GM10266 (cell line): ENCODE results near the gene IGFBP7.

Experiments used
- DNase-seq: peaks from one replicate; pipeline ENCODE4 v3.0.0; 2012; ENCODE audit errors: extremely low spot score
- TF ChIP-seq, protein P1 (sequence below): IDR thresholded peaks from 2 replicates; pipeline ENCODE4 v1.5.1; 2012; ENCODE audit warnings: mild to moderate bottlenecking, low read depth; ENCODE audit not compliant: control insufficient read depth, insufficient read depth; ENCODE audit errors: missing control alignments

IGFBP7 gene

GRCh38 chr4:57073559-57073958, 36.6 kb downstream of the IGFBP7 start:
- TF ChIP-seq, protein P1, sequence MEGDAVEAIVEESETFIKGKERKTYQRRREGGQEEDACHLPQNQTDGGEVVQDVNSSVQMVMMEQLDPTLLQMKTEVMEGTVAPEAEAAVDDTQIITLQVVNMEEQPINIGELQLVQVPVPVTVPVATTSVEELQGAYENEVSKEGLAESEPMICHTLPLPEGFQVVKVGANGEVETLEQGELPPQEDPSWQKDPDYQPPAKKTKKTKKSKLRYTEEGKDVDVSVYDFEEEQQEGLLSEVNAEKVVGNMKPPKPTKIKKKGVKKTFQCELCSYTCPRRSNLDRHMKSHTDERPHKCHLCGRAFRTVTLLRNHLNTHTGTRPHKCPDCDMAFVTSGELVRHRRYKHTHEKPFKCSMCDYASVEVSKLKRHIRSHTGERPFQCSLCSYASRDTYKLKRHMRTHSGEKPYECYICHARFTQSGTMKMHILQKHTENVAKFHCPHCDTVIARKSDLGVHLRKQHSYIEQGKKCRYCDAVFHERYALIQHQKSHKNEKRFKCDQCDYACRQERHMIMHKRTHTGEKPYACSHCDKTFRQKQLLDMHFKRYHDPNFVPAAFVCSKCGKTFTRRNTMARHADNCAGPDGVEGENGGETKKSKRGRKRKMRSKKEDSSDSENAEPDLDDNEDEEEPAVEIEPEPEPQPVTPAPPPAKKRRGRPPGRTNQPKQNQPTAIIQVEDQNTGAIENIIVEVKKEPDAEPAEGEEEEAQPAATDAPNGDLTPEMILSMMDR, result no peak
- no peak for DNase-seq

DNA sequence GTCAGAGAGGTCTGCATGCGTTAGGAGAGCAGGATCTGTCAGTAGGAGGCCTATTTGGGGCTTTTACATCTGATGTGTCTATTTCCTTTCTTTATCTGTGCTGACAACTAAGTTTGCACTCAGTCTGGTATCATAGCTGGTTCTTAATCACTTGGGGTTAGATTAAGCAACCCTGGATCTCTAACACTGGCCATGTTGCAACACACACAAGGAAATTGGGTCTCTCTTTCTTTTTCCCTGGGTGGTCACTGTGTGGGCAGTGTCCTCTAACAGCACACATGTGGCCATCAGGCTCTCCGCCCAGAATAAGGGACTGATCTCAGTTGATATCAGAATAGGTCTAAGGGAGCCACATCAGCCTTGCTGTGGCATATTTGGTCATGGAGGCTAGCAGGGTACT, 38.9 kb downstream of the IGFBP7 start:
- TF ChIP-seq, protein P1, result no peak
- DNase-seq, result no peak

DNA sequence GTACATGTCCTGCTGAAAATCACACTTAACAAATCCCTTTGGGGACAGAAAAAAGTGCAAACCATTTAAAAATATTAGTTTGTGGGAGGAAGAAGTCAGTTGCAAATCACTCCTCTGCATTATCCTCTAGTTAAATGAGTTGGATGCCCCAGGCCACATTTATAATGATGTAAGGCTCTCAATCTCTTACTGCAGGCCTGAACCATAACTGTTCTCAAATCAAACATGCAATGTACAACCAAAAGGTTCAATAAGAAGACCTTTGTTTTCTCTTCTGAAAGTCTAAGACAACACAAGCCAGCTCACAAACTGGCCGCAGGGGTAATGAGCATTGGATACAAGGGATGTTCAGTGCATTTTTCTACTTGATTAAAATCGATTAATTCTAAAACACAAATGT, 39.7 kb downstream of the IGFBP7 start:
- TF ChIP-seq, protein P1, result no peak
- no peak for DNase-seq

- TF ChIP-seq, protein P1, result no peak
- no peak for DNase-seq
Measured at GRCh38 chr4:57068237-57068981, 41.8 kb downstream of the IGFBP7 start.

GRCh38 chr4:57065730-57066482, 44.3 kb downstream of the IGFBP7 start:
- TF ChIP-seq, protein P1, result no peak
- DNase-seq, result no peak

DNA sequence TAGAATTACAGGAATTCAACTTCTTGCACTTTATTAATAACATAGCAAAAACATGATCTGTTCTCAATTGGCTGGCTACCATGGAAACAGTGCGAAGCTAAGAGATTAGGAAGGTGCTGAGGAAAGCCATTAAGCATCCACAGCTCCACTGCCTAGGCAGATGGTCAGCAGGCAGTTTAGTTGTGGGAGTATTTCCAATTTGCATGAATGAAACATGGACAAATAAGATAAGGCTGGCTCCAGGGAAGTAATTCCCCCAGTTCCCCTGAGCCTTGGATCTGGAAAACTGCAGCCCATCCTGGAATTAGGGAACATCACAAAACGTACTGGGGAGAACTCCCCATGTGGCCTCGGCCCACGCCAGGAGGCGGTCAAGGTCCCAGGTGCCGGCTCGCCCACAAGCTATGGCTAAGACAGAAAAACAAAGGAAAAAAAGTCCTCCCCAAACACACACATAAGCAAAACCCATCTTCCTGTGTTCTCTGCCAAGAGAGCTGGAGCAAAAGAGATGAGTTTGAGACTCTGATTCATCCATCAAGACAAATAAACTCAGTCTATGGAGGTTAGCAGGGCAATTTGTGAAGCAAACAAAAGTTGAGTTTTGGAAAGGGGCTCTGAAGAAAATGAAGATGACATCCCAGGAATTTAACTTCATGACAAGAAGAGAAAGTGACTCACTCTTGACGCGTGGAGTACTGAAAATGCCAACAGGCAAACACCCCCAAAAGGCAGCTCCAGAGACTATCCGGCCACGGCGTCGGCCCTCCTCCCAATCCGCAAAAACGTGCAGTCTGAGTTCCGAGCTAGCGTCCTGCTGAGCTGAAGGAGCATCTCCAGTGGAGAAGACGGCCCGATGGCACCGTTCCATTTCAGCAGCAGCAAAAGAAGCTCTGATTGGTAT, 45.1 kb downstream of the IGFBP7 start:
- DNase-seq, result no peak

More for the DNA sequence above, 45.1 kb downstream of the IGFBP7 start:
- TF ChIP-seq, protein P1, result no peak
